ENCODE measurements around the gene KCNJ15.

KCNJ15 gene

GRCh38 chr21:38297871-38298270, 41.1 kb downstream of the KCNJ15 start:
- Histone ChIP-seq H3K4me3 (ENCODE audit: low read length) (no peak overlapping the region), H3K9me3 (ENCODE audit: insufficient read depth, low read length) (no peaks in the 10 kb centered on the region), H3K9ac (ENCODE audit: low read length) (no peak overlapping the region), H3K27me3 (ENCODE audit: low read depth, low read length) (no peaks in the 10 kb centered on the region), H2AFZ (ENCODE audit: low read depth, low read length) (no peak overlapping the region), H3K4me1 (ENCODE audit: low read length) (no peaks in the 10 kb centered on the region), H3K27ac (ENCODE audit: low read length) (no peak overlapping the region), H3K79me2 (ENCODE audit: low read length) (no peaks in the 10 kb centered on the region), H3K36me3 (replicated peaks; ENCODE audit: low read depth, low read length) (no peaks in the 10 kb centered on the region), H3K4me2 (ENCODE audit: low read length) (no peak overlapping the region), H4K20me1 (ENCODE audit: insufficient read depth, low read length) (no peaks in the 10 kb centered on the region)
- TF ChIP-seq, protein P1, sequence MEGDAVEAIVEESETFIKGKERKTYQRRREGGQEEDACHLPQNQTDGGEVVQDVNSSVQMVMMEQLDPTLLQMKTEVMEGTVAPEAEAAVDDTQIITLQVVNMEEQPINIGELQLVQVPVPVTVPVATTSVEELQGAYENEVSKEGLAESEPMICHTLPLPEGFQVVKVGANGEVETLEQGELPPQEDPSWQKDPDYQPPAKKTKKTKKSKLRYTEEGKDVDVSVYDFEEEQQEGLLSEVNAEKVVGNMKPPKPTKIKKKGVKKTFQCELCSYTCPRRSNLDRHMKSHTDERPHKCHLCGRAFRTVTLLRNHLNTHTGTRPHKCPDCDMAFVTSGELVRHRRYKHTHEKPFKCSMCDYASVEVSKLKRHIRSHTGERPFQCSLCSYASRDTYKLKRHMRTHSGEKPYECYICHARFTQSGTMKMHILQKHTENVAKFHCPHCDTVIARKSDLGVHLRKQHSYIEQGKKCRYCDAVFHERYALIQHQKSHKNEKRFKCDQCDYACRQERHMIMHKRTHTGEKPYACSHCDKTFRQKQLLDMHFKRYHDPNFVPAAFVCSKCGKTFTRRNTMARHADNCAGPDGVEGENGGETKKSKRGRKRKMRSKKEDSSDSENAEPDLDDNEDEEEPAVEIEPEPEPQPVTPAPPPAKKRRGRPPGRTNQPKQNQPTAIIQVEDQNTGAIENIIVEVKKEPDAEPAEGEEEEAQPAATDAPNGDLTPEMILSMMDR (IDR thresholded peaks at IDR 0.05; ENCODE audit: low read depth, low read length): no peak
- no peak for TF ChIP-seq EZH2phosphoT487 (IDR thresholded peaks at IDR 0.05; ENCODE audit: low read depth)

DNA sequence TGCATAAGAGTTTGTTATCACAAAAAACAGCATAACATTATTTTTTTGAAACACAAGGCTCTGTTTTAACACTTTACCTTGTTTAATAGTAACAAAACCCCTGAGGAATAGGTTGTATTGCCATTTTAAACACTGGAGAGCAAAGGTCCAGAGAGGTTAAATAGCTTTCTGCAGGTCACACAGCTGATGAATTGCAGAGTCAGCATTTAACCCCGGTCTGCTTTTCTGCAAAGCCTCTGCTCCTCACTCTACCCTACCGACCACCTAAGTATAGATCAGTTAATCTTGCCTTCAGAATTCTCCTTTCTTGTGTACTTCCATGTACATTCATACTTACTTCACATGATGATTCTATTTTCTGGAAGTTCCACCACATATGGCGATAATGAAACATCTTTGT, 42.0 kb downstream of the KCNJ15 start:
- no peaks in the 10 kb centered on the region for H3K36me3 ChIP-seq (replicated peaks; ENCODE audit: low read depth, low read length)
- no peak overlapping the region for H3K9ac ChIP-seq (ENCODE audit: low read length)
- no peak overlapping the region for H3K27ac ChIP-seq (ENCODE audit: low read length)
- H3K4me2 ChIP-seq (ENCODE audit: low read length): no peak overlapping the region
- H3K9me3 ChIP-seq (ENCODE audit: insufficient read depth, low read length): no peaks in the 10 kb centered on the region
- H4K20me1 ChIP-seq (ENCODE audit: insufficient read depth, low read length): no peaks in the 10 kb centered on the region
- TF ChIP-seq EZH2phosphoT487 (IDR thresholded peaks at IDR 0.05; ENCODE audit: low read depth): no peak
- TF ChIP-seq, protein P1 (IDR thresholded peaks at IDR 0.05; ENCODE audit: low read depth, low read length): no peak
- no peaks in the 10 kb centered on the region for H3K4me1 ChIP-seq (ENCODE audit: low read length)
- no peaks in the 10 kb centered on the region for H3K79me2 ChIP-seq (ENCODE audit: low read length)
- H3K4me3 ChIP-seq (ENCODE audit: low read length): no peak overlapping the region
- no peak overlapping the region for H2AFZ ChIP-seq (ENCODE audit: low read depth, low read length)
- H3K27me3 ChIP-seq (ENCODE audit: low read depth, low read length): no peaks in the 10 kb centered on the region

GRCh38 chr21:38299671-38300070, 42.9 kb downstream of the KCNJ15 start:
- no peak overlapping the region for H3K4me2 ChIP-seq (ENCODE audit: low read length)
- H2AFZ ChIP-seq (ENCODE audit: low read depth, low read length): no peak overlapping the region
- no peak overlapping the region for H3K4me3 ChIP-seq (ENCODE audit: low read length)
- H3K9me3 ChIP-seq (ENCODE audit: insufficient read depth, low read length): no peaks in the 10 kb centered on the region
- H3K79me2 ChIP-seq (ENCODE audit: low read length): no peaks in the 10 kb centered on the region
- H3K36me3 ChIP-seq (replicated peaks; ENCODE audit: low read depth, low read length): no peaks in the 10 kb centered on the region
- no peaks in the 10 kb centered on the region for H4K20me1 ChIP-seq (ENCODE audit: insufficient read depth, low read length)
- no peaks in the 10 kb centered on the region for H3K27me3 ChIP-seq (ENCODE audit: low read depth, low read length)
- no peak overlapping the region for H3K9ac ChIP-seq (ENCODE audit: low read length)
- TF ChIP-seq EZH2phosphoT487 (IDR thresholded peaks at IDR 0.05; ENCODE audit: low read depth): no peak
- TF ChIP-seq, protein P1 (IDR thresholded peaks at IDR 0.05; ENCODE audit: low read depth, low read length): no peak
- no peaks in the 10 kb centered on the region for H3K4me1 ChIP-seq (ENCODE audit: low read length)
- no peak overlapping the region for H3K27ac ChIP-seq (ENCODE audit: low read length)

- no peak overlapping the region for H3K9ac ChIP-seq (ENCODE audit: low read length)
- H3K9me3 ChIP-seq (ENCODE audit: insufficient read depth, low read length): no peaks in the 10 kb centered on the region
- no peak overlapping the region for H3K4me2 ChIP-seq (ENCODE audit: low read length)
- H3K79me2 ChIP-seq (ENCODE audit: low read length): no peaks in the 10 kb centered on the region
- H3K27ac ChIP-seq (ENCODE audit: low read length): no peak overlapping the region
- H4K20me1 ChIP-seq (ENCODE audit: insufficient read depth, low read length): no peaks in the 10 kb centered on the region
- H3K36me3 ChIP-seq (replicated peaks; ENCODE audit: low read depth, low read length): no peaks in the 10 kb centered on the region
- TF ChIP-seq, protein P1 (IDR thresholded peaks at IDR 0.05; ENCODE audit: low read depth, low read length): no peak
- TF ChIP-seq EZH2phosphoT487 (IDR thresholded peaks at IDR 0.05; ENCODE audit: low read depth): no peak
- H2AFZ ChIP-seq (ENCODE audit: low read depth, low read length): no peak overlapping the region
- no peak overlapping the region for H3K4me3 ChIP-seq (ENCODE audit: low read length)
- H3K4me1 ChIP-seq (ENCODE audit: low read length): no peaks in the 10 kb centered on the region
- no peaks in the 10 kb centered on the region for H3K27me3 ChIP-seq (ENCODE audit: low read depth, low read length)
Measured at GRCh38 chr21:38300141-38300578, 43.4 kb downstream of the KCNJ15 start.

Measured in OCI-LY3 (cell line).